ENCODE measurements around the gene PDE4D.

DNA sequence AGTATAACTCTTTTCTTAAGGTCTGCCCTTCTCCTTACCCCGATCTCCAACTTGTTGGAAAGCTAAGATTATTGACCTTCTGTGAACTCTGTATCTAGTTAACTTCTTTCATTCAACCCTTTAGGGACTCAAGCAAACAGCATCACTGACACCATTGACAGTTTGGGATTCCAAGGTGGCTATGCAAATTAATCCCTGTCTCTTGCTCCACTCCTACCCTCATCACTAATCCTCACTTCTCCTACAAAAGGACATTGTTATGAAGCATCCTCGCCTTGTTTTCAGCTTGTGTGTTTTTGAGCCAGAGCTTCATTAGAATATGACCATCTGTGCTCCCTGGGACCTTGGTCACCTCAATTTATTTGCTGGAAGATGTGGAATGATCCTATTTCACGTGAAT is 337.9 kb downstream of the PDE4D start:
- TF ChIP-seq POLR2A (IDR thresholded peaks at IDR 0.05; ENCODE audit: low read depth, low read length) (no peak), POLR2AphosphoS5 (IDR thresholded peaks at IDR 0.05; ENCODE audit: low read depth, low read length) (no peak), TAF1 (IDR thresholded peaks at IDR 0.05; ENCODE audit: borderline replicate concordance, low read depth, low read length) (no peak)
